GM21360 (cell line): ENCODE results near the gene C1RL.

Source experiments
- ATAC-seq: cut with Tn5 transposase; IDR thresholded peaks from one replicate; pipeline ENCODE4 v1.9.1; 2021; ENCODE audit warnings: mild to moderate bottlenecking, moderate library complexity; ENCODE audit not compliant: unreplicated experiment

C1RL gene, protein sequence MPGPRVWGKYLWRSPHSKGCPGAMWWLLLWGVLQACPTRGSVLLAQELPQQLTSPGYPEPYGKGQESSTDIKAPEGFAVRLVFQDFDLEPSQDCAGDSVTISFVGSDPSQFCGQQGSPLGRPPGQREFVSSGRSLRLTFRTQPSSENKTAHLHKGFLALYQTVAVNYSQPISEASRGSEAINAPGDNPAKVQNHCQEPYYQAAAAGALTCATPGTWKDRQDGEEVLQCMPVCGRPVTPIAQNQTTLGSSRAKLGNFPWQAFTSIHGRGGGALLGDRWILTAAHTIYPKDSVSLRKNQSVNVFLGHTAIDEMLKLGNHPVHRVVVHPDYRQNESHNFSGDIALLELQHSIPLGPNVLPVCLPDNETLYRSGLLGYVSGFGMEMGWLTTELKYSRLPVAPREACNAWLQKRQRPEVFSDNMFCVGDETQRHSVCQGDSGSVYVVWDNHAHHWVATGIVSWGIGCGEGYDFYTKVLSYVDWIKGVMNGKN

DNA sequence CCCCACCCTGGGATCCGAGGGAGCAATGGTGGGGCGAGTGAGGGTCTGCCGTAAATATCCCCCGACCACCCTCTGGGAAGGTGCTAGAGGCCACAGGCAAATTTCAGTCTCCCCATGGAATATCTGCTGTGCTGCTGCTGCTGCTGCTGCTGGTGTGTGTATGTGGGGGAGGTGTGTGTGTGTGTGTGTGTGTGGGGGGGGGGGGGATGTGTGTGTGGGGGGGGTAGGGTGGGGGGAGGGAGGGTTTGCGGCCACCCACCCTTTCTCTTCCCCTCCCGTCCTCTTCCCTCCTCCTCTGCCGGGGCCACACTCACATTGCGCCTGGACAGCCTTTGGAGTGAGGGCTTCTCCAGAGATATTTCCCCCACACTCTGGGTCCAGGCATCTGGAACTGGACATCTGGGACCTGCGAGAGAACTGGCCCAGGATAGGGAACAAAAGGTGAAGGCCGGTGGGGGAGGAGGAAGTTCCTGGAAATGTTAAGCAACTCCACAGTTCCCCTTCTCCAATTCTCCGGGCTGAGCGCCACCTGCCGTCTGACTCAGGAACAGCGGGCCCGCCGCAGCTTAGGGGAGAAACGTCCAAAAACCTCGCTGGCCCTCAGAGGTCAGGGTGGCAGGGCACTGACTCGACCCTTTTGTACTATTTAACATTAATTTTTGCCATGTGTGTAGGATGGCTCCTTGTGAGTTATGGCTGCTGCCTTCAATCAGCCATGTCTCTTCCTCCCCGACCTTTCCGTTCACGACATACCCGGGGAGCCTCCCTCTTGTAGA, at the start of gene C1RL:
TSS of gene C1RL (minus strand) at position 419 of the 776 bp plus-strand sequence. CDS start at position 385, 34 bp downstream.
- ATAC-seq = no peak

DNA sequence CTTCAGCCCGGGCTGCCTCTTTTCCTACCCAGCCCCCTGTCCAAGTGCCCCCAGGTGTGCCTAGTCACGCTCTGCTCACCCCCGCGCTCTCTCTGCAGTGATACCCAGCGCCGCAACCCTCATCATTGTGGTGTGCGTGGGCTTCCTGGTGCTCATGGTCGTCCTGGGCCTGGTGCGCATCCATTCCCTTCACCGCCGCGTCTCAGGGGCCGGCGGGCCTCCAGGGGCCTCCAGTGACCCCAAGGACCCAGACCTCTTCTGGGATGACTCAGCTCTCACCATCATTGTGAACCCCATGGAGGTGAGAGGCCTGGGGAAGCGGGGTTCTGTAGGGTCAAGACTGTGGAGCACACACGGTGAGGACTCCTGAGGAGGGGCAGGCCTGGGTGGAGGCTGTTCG, 48.4 kb upstream of the C1RL start:
- ATAC-seq = no peak

DNA sequence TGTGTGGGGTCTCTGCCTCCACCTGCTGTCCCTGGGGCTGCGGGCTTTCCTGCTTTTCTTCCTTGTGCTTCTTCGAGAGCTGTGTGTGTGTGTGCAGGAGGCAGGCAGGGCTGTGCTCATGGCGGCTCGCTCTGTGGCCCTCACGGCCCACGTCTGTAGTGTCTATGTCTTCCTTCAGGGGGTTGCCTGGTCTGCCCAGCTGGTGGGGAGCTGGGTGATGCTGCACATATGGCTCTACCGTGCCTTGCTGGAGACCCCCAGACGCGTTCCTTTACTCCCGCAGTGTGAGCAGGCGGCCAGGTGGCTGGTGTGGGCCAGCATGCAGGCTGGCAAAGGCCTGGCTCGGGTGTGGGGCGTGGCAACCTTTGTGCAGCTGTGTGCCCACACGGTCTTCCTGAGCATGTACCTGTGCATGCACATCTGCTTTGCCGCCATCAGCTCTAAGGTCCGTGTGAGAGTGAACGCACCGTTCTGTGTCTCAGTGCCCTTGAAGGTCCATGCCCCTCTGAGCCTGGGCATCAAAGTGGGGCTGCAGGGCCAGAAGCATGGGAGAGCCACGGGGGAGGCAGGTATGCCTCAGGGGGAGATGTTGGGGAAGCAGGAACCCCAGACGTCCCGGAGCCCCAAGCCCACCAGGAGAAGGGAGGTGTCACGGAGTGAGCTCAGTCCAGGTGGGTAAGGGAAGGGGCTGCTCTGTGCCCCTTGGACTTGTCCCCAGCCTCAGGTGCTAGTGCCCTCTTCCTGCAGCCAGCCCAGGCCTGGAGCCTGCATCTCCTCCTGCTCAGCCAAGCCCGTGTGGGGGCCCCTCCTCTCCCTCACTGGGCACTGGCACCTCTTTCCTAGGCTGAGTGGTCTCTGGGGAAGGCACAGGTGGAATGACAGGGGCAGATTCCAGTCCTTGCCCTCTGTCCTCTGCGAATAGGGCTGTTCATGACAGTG, 47.5 kb upstream of the C1RL start:
- no peak for ATAC-seq

DNA sequence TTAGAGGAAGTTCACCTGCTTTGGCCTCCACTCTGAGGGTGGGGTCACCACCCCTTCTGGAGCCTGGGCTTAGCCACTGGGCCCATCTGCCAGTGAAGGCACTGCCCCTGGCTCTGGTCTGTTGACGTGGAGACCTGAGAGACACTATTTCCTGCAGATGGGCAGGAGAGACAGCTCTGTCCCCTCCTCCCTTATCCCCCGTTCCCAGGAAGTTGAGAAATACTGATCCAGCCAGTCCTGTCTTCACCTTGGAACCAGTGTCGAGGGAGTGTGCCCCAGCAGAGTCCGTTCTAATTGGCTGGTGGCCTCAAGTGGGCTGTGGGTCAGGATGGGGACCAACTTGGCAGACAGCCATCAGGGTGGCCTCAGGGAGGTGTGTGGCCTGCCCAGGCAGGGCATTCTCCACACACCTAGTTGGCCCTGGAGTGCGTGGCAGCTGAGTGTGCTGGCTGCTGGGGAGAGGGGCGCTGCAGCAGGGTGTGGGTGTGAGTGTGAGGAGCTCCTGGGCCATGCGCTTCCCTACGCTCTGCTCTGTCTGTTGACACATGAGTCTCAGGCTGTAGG, 46.5 kb upstream of the C1RL start:
- ATAC-seq = no peak

DNA sequence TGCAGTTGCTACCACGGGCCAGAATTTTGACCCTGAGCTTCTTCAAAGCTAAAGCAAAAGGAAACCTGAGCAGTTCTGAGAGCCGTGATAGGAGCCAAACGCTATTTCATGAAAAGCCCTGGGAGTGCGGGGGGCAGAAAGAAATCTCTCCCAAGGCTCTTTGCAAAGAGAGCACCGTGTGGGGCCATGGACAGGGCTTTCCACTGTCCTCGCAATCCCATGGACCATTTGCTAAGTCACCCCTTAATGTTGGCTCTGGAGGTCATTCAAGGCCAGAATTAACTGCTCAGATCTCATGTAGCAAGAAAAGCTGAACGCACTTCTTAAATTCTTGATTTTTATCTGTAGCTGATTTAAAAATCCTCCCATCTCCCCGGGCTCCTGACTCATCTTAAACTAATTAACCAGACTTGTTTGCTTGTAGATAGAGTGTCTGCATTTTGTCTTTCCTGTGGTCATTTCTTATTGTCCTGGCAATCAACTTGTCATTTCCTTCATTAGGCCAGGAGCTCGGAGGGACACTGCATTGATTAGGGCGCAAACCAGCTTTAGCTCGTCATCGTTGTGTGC, 46.0 kb upstream of the C1RL start:
- no peak for ATAC-seq

DNA sequence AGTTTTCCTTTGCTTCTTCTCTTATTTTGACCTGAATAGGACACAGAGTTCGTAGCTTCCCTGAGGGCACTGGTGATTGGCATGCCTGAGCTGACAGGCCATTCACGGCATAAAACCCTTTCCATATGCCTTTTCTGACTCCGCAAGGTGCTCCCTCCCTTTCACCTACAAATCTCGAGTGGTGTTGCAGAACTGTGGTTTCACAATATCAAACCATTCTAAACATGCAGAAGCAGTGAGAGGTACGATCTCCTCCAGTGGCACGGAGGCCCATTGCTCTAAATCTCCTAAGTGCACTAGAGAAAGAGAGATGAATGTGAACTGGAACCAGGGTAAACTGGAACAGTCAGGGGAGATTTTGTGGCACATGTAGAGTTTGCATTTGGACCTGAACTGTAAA, 45.0 kb upstream of the C1RL start:
- no peak for ATAC-seq

DNA sequence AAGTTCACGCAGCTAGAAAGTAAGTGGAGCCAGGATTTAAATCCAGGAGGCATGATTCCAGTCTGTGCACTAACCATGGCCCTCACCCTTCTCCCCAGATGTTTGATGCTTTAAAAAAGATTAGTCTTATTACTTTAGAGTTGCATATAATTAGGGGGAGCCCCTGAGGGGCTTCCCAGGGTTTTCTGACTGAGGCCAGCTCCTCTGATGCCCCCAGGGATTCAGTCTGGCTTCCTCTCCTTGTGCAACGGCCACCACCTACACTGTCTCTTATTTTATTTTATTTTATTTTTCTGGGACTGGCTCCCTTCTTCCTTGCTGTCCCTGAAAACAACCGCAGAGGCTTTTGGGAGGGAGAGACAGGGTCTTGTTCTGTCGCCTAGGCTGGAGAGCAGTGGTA, 43.8 kb upstream of the C1RL start:
- no peak for ATAC-seq

DNA sequence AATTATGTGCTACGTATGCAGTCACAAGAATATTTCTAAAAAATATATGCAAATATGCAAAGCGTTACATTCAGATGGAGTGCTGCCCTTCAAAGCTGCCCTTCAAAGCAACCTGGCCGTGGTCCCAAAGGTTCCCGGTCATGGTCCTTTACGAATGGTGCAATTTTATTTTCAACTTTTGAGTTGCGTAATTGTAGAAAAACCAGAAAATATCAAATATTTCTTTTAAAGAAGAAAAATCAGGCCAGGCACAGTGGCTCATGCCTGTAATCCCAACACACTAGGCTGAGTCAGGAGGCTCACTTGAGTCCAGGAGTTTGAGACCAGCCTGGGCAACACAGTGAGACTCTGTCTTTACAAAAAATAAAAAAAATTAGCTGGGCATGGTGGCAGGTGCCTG, 42.5 kb upstream of the C1RL start:
- no peak for ATAC-seq

DNA sequence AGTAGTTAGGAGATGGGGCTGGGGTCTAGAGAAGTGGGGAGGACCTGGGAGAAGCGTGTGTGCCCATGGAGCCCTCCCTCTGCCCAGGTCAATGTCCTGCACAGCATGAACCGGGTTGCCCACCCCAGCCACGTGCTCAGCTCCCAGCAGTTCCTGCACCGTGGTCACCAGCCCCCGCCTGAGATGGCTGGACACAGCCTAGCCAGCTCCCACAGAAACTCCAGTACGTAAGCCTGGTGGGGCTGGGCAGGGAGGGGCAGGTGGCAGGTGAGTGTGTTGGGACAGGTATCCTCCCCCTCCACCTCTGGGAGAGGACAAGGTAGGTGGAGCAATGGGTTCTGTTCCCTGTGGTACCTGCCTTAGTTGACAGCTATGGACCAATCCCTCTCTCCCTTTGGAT, 41.8 kb upstream of the C1RL start:
- no peak for ATAC-seq

DNA sequence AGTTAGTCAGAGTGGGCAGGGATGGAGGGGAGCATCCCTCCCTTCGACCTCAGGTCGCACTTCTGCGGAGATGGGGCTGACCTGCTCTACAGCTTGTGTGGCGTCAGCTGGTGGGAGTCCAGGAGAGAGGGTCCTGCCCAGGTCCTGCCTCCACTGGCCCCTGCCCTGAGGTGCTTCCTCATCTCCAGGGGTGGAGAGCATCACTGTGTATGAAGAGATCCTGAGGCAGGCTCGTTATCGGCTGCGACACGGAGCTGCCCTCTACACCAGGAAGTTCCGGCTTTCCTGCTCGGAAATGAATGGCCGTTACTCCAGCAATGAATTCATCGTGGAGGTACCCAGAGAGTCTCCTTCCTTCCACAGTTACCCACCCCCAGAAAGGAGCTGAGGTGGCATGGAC, 41.3 kb upstream of the C1RL start:
- ATAC-seq = no peak

DNA sequence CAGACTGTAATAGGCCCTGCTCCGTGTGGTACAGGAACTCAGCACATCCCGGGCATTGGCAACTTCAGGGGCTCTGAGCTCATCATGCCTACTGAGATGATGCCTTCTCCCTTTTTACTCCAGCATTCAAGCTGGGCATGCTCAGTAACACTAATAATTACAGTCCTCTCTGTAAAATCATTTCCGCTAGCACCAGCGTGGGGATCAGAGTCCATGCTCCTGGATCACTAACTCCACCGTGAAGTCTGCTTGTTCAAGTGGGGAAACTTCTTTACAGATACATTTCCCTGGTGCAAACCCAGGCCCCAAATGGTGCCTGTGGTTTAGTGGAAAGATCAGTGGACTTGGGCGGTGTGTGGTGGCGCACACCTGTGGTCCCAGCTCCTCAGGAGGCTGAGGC, 37.9 kb upstream of the C1RL start:
- no peak for ATAC-seq

DNA sequence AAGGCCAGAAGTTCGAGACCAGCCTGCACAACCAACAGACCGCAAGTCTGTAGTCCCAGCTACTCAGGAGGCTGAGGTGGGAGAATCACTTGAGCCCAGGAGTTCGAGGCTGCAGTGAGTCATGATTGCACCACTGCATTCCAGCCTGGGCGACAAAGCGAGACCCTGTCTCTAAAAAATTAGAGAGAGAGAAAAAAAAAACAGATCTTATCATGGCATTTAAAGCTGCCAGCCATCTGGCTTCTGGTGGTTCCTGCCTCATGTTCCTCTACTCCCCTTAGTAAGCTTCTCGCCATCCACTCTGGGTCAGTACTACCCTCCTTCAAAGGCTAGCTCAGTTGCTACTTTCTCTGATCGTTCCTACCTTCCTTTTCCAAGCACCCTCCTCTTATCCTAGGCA, 37.2 kb upstream of the C1RL start:
- no peak for ATAC-seq

DNA sequence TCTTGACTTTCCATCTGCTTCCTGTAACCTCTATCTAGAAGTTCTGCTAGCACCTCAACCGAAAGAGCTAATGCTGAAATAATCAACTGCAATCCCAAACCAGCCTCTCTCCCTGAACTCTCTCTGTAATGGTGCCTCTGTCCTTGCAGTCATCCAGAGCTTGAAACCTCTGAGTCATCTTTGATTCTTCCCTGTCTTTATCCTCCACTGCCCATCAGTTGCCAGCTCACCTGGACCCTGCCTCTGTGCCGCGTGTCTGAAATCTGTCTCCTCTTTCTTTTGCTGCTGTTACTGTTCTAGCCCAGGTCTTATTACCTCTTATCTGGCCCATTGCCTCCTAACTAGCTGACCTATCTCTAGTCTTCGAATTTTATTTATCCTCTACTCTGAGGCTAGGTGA, 36.7 kb upstream of the C1RL start:
- no peak for ATAC-seq

DNA sequence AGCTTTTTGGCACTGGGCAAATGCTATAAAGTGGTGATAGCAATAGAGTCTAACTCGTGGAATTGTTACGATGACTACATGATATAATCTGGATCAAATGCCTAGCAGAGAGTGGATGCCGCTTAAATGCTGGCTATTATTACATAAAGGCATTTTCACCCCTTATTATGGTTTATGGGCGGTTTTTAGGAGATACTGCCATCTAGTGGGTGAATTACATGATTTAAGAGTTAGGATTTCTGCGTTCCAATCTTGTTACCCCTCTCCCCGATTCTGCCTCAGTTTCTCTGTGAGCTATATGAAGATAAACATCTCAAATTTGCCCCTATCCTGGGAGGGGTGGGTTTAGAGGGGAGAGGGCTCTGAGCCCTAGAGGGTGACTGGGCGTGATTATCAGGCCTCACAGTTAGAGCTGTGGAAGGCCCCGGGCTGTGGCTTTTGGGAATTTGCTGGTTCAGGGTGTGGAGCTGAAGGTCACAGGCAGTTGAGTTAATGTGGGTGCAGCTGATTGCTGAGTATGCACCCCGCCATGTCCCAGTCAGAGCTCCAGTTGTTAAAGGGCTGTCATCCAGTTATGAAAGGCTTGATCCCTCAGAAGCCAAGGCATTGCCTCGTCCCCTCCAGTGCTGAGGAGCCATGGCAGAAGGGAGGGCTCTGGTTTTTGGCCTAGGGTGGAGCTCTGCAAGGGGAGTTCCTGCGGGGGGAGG, 35.6 kb upstream of the C1RL start:
- no peak for ATAC-seq

DNA sequence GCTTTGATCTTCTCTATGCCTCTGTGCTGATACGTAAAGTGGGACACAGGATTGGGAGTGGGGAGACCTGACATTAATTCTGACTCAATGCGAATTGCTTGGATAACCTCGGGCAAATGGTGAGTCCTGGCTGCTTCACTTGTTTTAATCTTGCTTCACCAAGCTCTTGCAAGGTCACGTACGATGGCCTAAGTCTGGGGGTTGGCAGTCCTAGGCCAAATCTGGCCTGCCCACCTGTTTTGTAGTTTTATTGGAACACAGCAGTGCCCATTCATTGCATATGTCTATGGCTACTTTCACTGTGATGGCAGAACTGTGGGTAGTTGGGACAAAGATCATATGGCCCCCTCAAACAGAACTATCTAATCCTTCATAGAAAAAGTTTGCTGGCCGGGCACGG, 34.5 kb upstream of the C1RL start:
- no peak for ATAC-seq

DNA sequence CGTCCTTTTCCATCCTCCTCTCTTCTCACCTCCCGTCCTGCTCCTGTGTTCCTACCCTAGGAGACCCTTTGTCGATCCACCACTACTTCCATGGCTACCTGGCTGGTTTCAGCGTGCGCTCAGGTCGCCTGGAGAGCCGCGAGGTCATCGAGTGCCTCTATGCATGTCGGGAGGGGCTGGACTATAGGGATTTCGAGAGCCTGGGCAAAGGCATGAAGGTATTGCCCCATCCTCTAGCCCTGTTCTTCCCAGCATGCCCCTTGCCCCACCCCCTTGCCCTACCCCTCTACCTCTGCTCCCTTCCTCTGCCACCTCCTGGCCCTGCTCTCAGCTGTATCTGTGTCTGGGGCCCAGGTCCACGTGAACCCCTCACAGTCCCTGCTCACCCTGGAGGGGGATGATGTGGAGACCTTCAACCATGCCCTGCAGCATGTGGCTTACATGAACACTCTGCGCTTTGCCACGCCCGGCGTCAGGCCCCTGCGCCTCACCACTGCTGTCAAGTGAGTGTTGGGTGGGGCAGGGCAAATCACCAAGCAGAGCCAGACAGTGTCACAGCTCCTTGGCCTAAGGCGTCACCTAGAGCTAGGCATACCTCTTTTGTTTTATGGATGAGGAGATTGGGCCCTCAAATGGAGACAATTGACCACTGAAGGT, 33.9 kb upstream of the C1RL start:
- ATAC-seq = no peak

DNA sequence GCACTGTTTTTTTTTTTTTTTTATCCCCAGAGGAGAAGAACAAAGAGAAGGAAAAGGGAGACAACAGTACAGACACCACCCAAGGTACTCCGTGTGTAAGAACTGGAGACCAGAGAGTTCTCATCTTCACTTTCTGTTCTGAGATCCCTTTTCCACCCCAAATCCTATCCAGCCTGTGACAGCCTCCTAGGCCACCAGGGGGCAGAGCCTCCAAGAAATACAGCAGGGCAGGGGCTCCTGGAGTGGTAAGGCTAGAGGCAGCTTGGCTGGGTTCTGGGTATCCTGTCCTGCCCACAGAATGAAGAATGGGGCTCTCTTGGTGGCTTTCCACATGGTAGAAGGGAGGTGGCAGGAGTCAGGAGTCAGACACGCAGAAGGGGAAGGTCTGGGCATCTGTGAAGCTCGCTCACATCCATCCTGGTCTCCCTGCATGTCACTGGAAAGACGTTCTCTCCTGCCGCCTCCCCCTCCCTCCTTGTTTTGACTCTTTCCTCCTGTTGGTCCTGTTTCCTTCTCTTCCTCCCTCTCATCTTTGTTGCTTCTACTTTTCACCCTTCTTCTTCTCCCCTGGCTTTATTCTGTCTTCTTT, 33.1 kb upstream of the C1RL start:
- ATAC-seq = no peak

DNA sequence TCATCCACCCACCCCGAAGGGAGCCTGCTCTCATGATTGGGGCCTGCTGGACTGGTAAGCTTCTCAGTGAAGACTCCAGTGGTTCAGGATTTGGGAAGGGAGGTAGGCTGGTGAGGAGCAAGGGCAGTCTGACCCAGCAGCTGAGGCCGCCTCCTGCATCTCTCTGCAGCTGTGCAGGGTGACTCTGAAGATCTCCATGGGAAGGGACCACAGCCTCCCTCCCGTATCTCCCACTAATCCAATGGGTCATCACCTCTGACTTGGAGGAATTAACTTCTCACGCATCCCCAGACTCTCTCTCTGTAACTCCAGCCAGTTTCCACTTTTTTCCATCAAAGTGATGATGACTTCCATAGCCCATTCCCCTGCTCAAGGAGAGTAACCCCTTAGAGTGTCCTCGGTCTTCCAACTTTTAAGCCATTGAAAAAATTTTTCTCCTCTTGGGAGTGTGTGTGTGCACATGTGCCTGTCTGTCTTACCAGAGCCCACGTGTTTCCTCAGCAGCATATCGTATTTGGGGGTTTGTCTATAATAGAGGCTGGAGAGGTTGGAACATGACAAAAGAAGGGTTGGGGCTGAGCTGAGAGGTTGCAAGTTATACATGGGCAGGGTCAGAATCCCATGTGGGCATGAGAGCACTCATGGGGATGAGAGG, 32.5 kb upstream of the C1RL start:
- no peak for ATAC-seq
